Measurements from ENCODE around the gene DSTN. TPM values are rescaled to one million over a fixed set of nuclear protein-coding genes. Genes with fewer than 3 reads are reported as not detected.

DSTN gene
- total RNA-seq, 1 experiment from 2014 or later = 202 TPM

DNA sequence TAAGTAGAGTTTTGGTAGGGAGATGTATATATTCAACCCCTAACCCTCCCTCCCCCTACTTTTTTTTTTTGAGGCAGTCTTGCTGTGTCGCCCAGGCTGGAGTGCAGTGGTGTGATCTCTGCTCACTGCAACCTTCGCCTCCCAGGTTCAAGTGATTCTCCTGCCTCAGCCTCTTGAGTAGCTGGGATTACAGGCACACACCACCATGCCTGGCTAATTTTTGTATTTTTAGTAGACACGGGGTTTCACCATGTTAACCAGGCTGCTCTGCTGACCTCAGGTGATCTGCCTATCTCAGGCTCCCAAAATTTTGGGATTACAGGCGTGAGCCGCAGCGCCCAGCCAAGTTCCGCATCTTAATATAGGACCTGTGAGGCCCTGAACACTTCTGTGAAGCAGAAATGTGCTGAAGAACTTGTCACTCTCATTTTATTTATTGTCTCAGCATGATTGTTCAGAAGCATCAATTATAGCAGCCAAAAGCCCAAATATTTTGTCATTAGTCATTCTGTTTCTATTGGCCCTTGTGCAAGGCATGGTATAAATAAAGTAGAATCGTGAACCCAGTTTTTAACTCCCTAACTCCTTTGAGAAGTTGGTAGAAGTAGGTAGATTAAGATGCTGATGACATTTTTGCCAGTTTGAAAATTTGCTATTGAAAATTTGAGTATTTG lies 19.4 kb downstream of the DSTN start:
- no peak for DNase-seq (ENCODE audit: low read depth, low spot score)
- peaks cover 98% of the 10 kb centered on the region for H3K79me2 ChIP-seq (ENCODE audit: insufficient read depth, low read length)
- H3K4me3 ChIP-seq (replicated peaks in 1 of 2; ENCODE audit: low read depth in 1 of 2, low read length in 2 of 2) = no peak overlapping the region
- ATAC-seq = no peak
- no peaks in the 10 kb centered on the region for H3K9me2 ChIP-seq (ENCODE audit: insufficient read depth)
- CTCF ChIA-PET = no interaction called here
- H3K36me3 ChIP-seq (ENCODE audit: control insufficient read depth in 1 of 2, insufficient read depth in 2 of 2, low read length in 2 of 2) = no peaks in the 10 kb centered on the region
- H3K27ac ChIP-seq (ENCODE audit: low read depth, low read length) = no peak overlapping the region
- no peaks in the 10 kb centered on the region for H3K9me3 ChIP-seq (ENCODE audit: control insufficient read depth in 1 of 2, insufficient read depth in 1 of 2, low read depth in 1 of 2, low read length in 2 of 2)
- H3K4me2 ChIP-seq (ENCODE audit: low read length) = no peak overlapping the region
- peaks cover 3 to 17% of the 10 kb centered on the region in 2 experiments; a peak in 3 of 4 replicates for H3K4me1 ChIP-seq (ENCODE audit: control insufficient read depth in 1 of 2, insufficient read depth in 2 of 2, low read length in 2 of 2)
- H4K20me1 ChIP-seq (ENCODE audit: insufficient read depth) = peaks cover 11% of the 10 kb centered on the region; the same call in 1 of the 2 replicates
- H3K9ac ChIP-seq (ENCODE audit: low read length) = no peak overlapping the region
- H2AFZ ChIP-seq (ENCODE audit: low read depth, low read length, poor library complexity, severe bottlenecking) = no peak overlapping the region
- intact Hi-C loops (cut with micrococcal nuclease) = no loop called here
- no TSS peak for BruUV-seq (replicated peaks)
- H3K27me3 ChIP-seq (ENCODE audit: insufficient read depth, low read length) = no peaks in the 10 kb centered on the region
- RAD21 ChIA-PET (ENCODE audit: low non-redundant PET in 1 of 2, low total read pairs in 2 of 2, uncharacterized antibody in 2 of 2, unreplicated experiment in 2 of 2) = no interaction called here
- POLR2A ChIA-PET = interaction anchor here (1.5 kb wide), 1 partner anchor 8 kb away, joined by 4 read pairs; no protein-coding TSS in a partner anchor
- TF ChIP-seq SIN3A (IDR thresholded peaks at IDR 0.05; ENCODE audit: low read depth) (no peak), SRF (IDR thresholded peaks at IDR 0.05; ENCODE audit: low read depth) (no peak), JUND (IDR thresholded peaks at IDR 0.05) (no peak), TCF7L2 (IDR thresholded peaks at IDR 0.05; ENCODE audit: borderline replicate concordance, extremely low read depth, insufficient read depth, insufficient read length) (no peak), FOSL1 (IDR thresholded peaks at IDR 0.05; ENCODE audit: low read depth) (no peak), EZH2 (IDR thresholded peaks at IDR 0.05) (no peak), POLR2A (IDR thresholded peaks at IDR 0.05; ENCODE audit: borderline replicate concordance, extremely low read depth, insufficient read depth, insufficient read length) (no peak), CEBPB (IDR thresholded peaks at IDR 0.05; ENCODE audit: low read depth) (no peak), SP1 (IDR thresholded peaks at IDR 0.05; ENCODE audit: low read depth) (no peak), CBX3 (IDR thresholded peaks at IDR 0.05; ENCODE audit: low read depth) (no peak), POLR2AphosphoS5 (IDR thresholded peaks at IDR 0.05; ENCODE audit: low read depth, low read length) (no peak)
- TF ChIP-seq, protein P1, sequence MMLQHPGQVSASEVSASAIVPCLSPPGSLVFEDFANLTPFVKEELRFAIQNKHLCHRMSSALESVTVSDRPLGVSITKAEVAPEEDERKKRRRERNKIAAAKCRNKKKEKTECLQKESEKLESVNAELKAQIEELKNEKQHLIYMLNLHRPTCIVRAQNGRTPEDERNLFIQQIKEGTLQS (IDR thresholded peaks at IDR 0.05) = no peak

DNA sequence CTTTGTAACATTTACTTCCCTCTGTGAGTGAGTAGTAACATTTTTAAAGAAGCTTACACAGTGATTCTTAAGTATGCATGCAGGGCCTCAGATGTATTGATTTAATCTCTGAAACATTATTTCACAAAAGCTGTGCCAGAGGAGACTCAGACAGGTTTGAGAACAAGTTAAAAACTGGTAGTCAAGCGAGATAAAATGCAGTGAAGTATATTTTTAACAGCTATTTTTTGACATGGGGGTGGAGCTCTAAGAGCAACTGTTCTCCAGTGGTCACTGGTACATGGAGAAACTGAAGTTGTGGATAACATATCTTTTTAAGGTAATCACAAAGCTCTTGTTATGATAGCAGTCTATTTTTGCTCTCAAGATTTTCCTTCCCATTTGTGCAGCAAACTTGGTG lies 20.4 kb downstream of the DSTN start:
- ChIA-PET RAD21 (ENCODE audit: low non-redundant PET in 1 of 2, low total read pairs in 2 of 2, uncharacterized antibody in 2 of 2, unreplicated experiment in 2 of 2) (no interaction called here), CTCF (no interaction called here), POLR2A (interaction anchor here (0.8 to 1.5 kb wide), 4 partner anchors 9 to 33 kb away, joined by 3 to 4 read pairs (median 4); partner anchors contain the start of gene DSTN)
- H3K27me3 ChIP-seq (ENCODE audit: insufficient read depth, low read length) = no peaks in the 10 kb centered on the region
- H3K27ac ChIP-seq (ENCODE audit: low read depth, low read length) = no peak overlapping the region
- no peak overlapping the region for H2AFZ ChIP-seq (ENCODE audit: low read depth, low read length, poor library complexity, severe bottlenecking)
- DNase-seq (ENCODE audit: low read depth, low spot score) (no peak), ATAC-seq (no peak)
- no peak overlapping the region for H3K4me3 ChIP-seq (replicated peaks in 1 of 2; ENCODE audit: low read depth in 1 of 2, low read length in 2 of 2)
- no TSS peak for BruUV-seq (replicated peaks)
- intact Hi-C loops (cut with micrococcal nuclease) = no loop called here
- H3K9me3 ChIP-seq (ENCODE audit: control insufficient read depth in 1 of 2, insufficient read depth in 1 of 2, low read depth in 1 of 2, low read length in 2 of 2) = no peaks in the 10 kb centered on the region
- H3K4me2 ChIP-seq (ENCODE audit: low read length) = no peak overlapping the region
- H3K79me2 ChIP-seq (ENCODE audit: insufficient read depth, low read length) = peaks cover 98% of the 10 kb centered on the region
- no peaks in the 10 kb centered on the region for H3K9me2 ChIP-seq (ENCODE audit: insufficient read depth)
- no peaks in the 10 kb centered on the region for H3K36me3 ChIP-seq (ENCODE audit: control insufficient read depth in 1 of 2, insufficient read depth in 2 of 2, low read length in 2 of 2)
- H4K20me1 ChIP-seq (ENCODE audit: insufficient read depth) = peaks cover 11% of the 10 kb centered on the region; the same call in 1 of the 2 replicates
- H3K4me1 ChIP-seq (ENCODE audit: control insufficient read depth in 1 of 2, insufficient read depth in 2 of 2, low read length in 2 of 2) = peaks cover 4 to 25% of the 10 kb centered on the region in 2 experiments; a peak in 3 of 4 replicates
- no peak overlapping the region for H3K9ac ChIP-seq (ENCODE audit: low read length)
- TF ChIP-seq SIN3A (IDR thresholded peaks at IDR 0.05; ENCODE audit: low read depth) = no peak
- TF ChIP-seq, protein P2, sequence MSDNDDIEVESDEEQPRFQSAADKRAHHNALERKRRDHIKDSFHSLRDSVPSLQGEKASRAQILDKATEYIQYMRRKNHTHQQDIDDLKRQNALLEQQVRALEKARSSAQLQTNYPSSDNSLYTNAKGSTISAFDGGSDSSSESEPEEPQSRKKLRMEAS (IDR thresholded peaks at IDR 0.05) = no peak
- TF ChIP-seq CEBPB (IDR thresholded peaks at IDR 0.05; ENCODE audit: low read depth) = no peak
- no peak for TF ChIP-seq POLR2AphosphoS5 (IDR thresholded peaks at IDR 0.05; ENCODE audit: low read depth, low read length)
- no peak for TF ChIP-seq EZH2phosphoT487 (IDR thresholded peaks at IDR 0.05; ENCODE audit: borderline replicate concordance)
- TF ChIP-seq ZFX (IDR thresholded peaks at IDR 0.05) = no peak
- no peak for TF ChIP-seq YY1 (IDR thresholded peaks at IDR 0.05; ENCODE audit: extremely low read depth, insufficient replicate concordance, low read depth, low read length)
- no peak for TF ChIP-seq EZH2 (IDR thresholded peaks at IDR 0.05)
- no peak for TF ChIP-seq CBX3 (IDR thresholded peaks at IDR 0.05; ENCODE audit: low read depth)
- TF ChIP-seq RAD21 (IDR thresholded peaks at IDR 0.05; ENCODE audit: low read depth) = no peak
- TF ChIP-seq POLR2A (IDR thresholded peaks at IDR 0.05; ENCODE audit: borderline replicate concordance, extremely low read depth, insufficient read depth, insufficient read length) = no peak
- no peak for TF ChIP-seq ZNF274 (IDR thresholded peaks at IDR 0.05; ENCODE audit: low read depth, low read length)
